Activated T-cell treated with anti-CD3 and anti-CD28 coated beads, Interleukin-2, amount 50 U/mL, for 4 hours (primary cell): ENCODE measurements around the gene TSPAN7. TPM values are rescaled to one million over a fixed set of nuclear protein-coding genes. Genes with fewer than 3 reads are reported as not detected.
A peak's percentile ranks its signal among the peaks of the same experiment; 100 is the strongest.

Source experiments
- ATAC-seq, 2 donors: fragments of 200-7000 bp; cut with Tn5 transposase; one replicate each; pipeline ENCODE4 v1.10.0; 2021
- DNase-seq: peaks from one replicate; pipeline ENCODE4 v3.0.0-alpha.2; 2020
- H3K27me3 Mint-ChIP-seq: one replicate; pipeline ENCODE4 v1.8.0; 2021; ENCODE audit warnings: low read depth, mixed read lengths
- H3K36me3 Mint-ChIP-seq: one replicate; pipeline ENCODE4 v1.8.0; 2022; ENCODE audit warnings: mixed read lengths; ENCODE audit not compliant: insufficient read depth
- H3K4me1 Mint-ChIP-seq: one replicate; pipeline ENCODE4 v1.8.0; 2021; ENCODE audit warnings: low read depth, mixed read lengths
- H3K4me3 Mint-ChIP-seq: one replicate; pipeline ENCODE4 v1.8.0; 2021; ENCODE audit warnings: mild to moderate bottlenecking, moderate library complexity, mixed read lengths
- H3K9me3 Mint-ChIP-seq: one replicate; pipeline ENCODE4 v1.8.0; 2021; ENCODE audit warnings: mixed read lengths
- total RNA-seq, 3 donors: library from RNA; stranded (reverse); gene quantifications; one replicate each; pipeline ENCODE4 v1.2.1, GENCODE V29; 2021

Gene TSPAN7
- under 1 TPM in 2 of 3 donors, not detected in 1; 0.18 to 0.29 TPM for total RNA-seq

DNA sequence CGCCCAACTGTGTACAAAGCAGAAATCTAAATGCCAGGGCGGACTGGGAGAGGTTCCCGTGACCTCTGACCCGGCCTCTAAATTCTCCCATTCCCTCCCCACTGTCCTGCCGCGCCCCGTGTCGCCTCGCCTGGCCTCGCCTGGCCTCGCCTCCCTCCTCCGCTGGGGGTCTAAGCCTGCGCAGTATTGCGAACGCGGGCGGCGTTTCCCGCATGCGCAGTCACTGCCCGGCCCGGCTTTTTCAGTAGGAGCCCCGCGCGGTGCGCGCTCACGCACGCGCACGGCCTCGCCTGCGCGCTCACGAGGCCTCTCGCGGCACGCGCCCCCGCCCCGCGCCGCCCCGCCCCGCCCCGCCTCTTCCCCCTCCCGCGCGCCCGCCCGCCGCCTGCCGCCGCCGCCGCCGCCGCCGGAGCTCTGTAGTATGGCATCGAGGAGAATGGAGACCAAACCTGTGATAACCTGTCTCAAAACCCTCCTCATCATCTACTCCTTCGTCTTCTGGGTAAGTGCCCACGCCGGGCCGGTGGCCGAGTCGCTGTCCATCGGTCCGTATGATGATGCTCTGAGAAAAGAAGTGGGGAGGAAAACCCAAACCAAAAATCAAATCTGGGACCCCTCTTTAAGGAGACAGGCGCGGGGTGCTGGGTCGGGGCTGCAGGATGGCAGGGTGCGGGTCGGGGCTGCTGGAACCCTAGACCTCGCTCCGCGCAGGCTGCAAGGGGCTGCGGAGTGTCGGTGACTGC, at the start of gene TSPAN7:
TSS of gene TSPAN7 (plus strand) at position 417 of the 743 bp plus-strand sequence. CDS start at position 422, 5 bp downstream.
- DNase-seq (peak; percentile 74), ATAC-seq (peak; percentile 90 to 94)
- H3K4me1 Mint-ChIP-seq: peaks cover 2% of the 10 kb centered on the region
- no peaks in the 10 kb centered on the region for H3K9me3 Mint-ChIP-seq
- H3K4me3 Mint-ChIP-seq: peak within 1 kb of the TSS; percentile 83
- H3K27me3 Mint-ChIP-seq: no peaks in the 10 kb centered on the region
- H3K36me3 Mint-ChIP-seq: no peaks in the 10 kb centered on the region

- Mint-ChIP-seq H3K27me3 (no peaks in the 10 kb centered on the region), H3K4me3 (no peak overlapping the region), H3K4me1 (no peaks in the 10 kb centered on the region), H3K9me3 (peaks cover 4% of the 10 kb centered on the region), H3K36me3 (no peaks in the 10 kb centered on the region)
- no peak for ATAC-seq
- DNase-seq: no peak
These were observed 48.1 kb upstream of the TSPAN7 start for GRCh38 chrX:38513112-38513742.

DNA sequence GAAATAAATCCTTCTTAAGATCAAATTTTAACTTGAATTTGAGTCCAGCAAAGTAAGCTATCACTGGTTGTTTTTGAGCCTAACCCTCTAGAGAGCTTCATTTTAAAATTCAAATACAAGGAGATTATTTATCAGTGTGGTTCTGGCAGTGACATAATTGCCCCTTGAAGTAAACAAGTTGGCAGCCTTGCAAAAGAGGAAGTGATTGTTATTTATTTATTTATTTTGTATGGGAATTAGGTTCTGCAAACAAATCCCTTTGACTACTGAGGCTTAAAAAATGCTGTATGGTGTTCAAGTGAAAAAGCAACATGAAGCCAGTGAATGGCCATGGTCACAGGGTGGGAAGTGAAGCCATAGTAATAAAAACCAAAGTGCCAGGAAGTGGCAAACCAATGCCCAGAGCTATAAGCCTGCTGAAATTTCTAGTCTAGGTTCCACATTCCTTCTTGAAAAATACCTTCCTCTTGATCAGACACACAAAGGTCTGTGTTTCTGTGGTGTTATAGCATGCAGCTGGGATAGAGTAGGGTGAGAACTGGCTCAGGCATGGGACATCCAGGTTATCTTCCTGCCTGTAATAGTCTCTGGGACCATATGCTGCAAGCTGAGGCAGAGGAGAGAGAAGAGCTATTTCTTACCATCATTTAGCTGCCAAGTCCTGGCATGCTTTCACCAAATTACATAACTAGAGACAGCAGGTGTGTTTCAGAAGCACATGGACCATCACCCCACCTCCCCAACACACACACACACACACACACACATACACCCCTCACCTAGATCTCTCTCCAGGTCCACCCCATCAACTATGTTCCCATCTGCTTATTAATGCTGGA, 47.1 kb upstream of the TSPAN7 start:
- no peaks in the 10 kb centered on the region for H3K4me1 Mint-ChIP-seq
- DNase-seq: no peak
- H3K27me3 Mint-ChIP-seq: no peaks in the 10 kb centered on the region
- ATAC-seq: no peak
- no peaks in the 10 kb centered on the region for H3K36me3 Mint-ChIP-seq
- peaks cover 4% of the 10 kb centered on the region for H3K9me3 Mint-ChIP-seq
- no peak overlapping the region for H3K4me3 Mint-ChIP-seq

GRCh38 chrX:38515291-38515690, 46.1 kb upstream of the TSPAN7 start:
- Mint-ChIP-seq H3K27me3 (no peaks in the 10 kb centered on the region), H3K4me1 (no peaks in the 10 kb centered on the region), H3K36me3 (no peaks in the 10 kb centered on the region), H3K4me3 (no peak overlapping the region), H3K9me3 (no peaks in the 10 kb centered on the region)
- no peak for ATAC-seq
- DNase-seq: no peak

- no peaks in the 10 kb centered on the region for H3K27me3 Mint-ChIP-seq
- ATAC-seq: no peak
- H3K4me3 Mint-ChIP-seq: no peak overlapping the region
- no peaks in the 10 kb centered on the region for H3K4me1 Mint-ChIP-seq
- DNase-seq: no peak
- no peaks in the 10 kb centered on the region for H3K9me3 Mint-ChIP-seq
- H3K36me3 Mint-ChIP-seq: no peaks in the 10 kb centered on the region
These were observed 45.1 kb upstream of the TSPAN7 start for GRCh38 chrX:38516196-38516774.

DNA sequence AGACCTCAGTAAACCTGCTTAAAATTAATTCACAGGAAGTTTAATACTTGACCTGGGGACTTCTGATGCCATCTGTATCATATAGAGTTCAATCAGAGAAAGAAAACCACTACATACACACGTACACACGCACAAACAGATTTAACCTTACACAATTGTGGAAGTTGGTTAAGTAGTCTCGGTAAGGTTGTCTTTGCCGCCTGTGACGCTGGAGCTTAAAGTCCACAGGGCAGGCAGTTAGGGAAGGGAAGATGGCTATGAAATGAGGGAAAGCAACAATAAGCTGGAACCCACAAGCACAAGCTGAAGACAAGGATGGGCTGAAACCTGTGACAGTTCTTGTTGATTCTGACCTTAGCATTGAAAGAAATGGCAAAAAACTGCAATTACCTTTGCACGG, 41.7 kb upstream of the TSPAN7 start:
- no peaks in the 10 kb centered on the region for H3K27me3 Mint-ChIP-seq
- no peaks in the 10 kb centered on the region for H3K4me1 Mint-ChIP-seq
- no peaks in the 10 kb centered on the region for H3K36me3 Mint-ChIP-seq
- no peak for DNase-seq
- no peaks in the 10 kb centered on the region for H3K9me3 Mint-ChIP-seq
- ATAC-seq: no peak
- no peak overlapping the region for H3K4me3 Mint-ChIP-seq

- no peak for ATAC-seq
- Mint-ChIP-seq H3K27me3 (no peaks in the 10 kb centered on the region), H3K4me1 (no peaks in the 10 kb centered on the region), H3K9me3 (no peaks in the 10 kb centered on the region), H3K4me3 (no peak overlapping the region), H3K36me3 (no peaks in the 10 kb centered on the region)
- no peak for DNase-seq
These were observed 23.2 kb upstream of the TSPAN7 start for GRCh38 chrX:38538134-38538533.

DNA sequence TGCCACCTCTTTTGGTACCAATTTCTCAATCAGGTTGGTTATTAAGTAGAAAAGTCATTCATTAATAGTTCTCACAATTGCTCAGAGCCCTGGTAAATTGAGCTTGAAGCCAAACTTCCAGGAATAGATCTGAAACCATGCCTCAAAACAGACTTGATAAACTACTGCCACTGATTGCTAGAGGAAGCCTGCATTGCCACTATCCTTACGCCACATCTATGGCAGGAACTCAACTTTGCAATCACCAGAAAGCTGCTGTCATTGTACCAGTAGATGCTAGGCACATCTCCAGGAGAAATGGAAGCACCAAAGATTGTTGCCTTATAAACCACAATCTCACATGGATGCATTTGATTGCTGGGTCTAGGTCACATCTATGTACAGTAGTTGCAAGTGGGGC, 21.6 kb upstream of the TSPAN7 start:
- Mint-ChIP-seq H3K36me3 (no peaks in the 10 kb centered on the region), H3K27me3 (no peaks in the 10 kb centered on the region), H3K4me3 (no peak overlapping the region), H3K4me1 (no peaks in the 10 kb centered on the region), H3K9me3 (no peaks in the 10 kb centered on the region)
- ATAC-seq: no peak
- DNase-seq: no peak

DNA sequence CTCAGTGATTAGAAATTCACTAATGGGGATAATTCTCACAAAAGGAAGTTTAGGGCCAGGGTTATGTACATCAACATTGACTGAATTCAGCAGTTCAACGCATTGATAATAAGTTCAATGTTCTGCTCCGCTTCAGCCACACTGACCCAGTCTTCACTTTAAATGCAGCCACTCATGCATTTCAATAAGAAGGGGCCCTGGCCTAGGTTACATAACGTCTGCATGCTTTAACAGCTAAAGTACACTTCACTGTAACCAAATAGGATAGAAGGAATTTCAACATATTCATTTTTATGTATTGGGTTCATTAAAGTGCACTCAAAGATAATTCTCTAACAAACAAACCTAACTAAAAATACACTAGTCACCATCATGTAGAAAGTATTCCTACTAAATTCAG, 12.8 kb upstream of the TSPAN7 start:
- Mint-ChIP-seq H3K36me3 (no peaks in the 10 kb centered on the region), H3K4me3 (no peak overlapping the region), H3K4me1 (no peaks in the 10 kb centered on the region), H3K9me3 (no peaks in the 10 kb centered on the region), H3K27me3 (no peaks in the 10 kb centered on the region)
- ATAC-seq: no peak
- DNase-seq: no peak

GRCh38 chrX:38552721-38553120, 8.6 kb upstream of the TSPAN7 start:
- Mint-ChIP-seq H3K27me3 (no peaks in the 10 kb centered on the region), H3K4me1 (no peaks in the 10 kb centered on the region), H3K4me3 (no peak overlapping the region), H3K36me3 (no peaks in the 10 kb centered on the region), H3K9me3 (no peaks in the 10 kb centered on the region)
- DNase-seq (no peak), ATAC-seq (no peak)

- DNase-seq: no peak
- H3K4me3 Mint-ChIP-seq: no peak overlapping the region
- no peaks in the 10 kb centered on the region for H3K36me3 Mint-ChIP-seq
- peaks cover 2% of the 10 kb centered on the region for H3K4me1 Mint-ChIP-seq
- ATAC-seq: no peak
- no peaks in the 10 kb centered on the region for H3K9me3 Mint-ChIP-seq
- H3K27me3 Mint-ChIP-seq: no peaks in the 10 kb centered on the region
These were observed 2.7 kb upstream of the TSPAN7 start for GRCh38 chrX:38558686-38559085.

DNA sequence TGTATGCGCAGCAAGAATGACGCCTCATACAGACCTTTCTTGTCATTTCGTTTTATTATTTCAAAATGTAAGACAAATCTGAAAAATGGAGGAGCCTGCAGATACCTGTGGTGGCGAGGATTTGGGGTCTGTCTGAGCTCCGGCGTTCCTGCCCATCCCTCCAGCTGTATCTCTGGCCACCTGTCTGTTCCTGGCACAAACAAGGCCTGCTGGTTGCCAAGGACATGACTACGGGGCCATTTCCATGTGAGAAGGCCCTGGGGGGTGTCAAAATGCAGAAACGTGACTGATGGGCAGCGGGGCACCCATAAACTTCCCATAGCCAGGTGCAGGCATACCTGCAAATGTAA, 591 bp upstream of the TSPAN7 start:
- H3K27me3 Mint-ChIP-seq: no peaks in the 10 kb centered on the region
- peaks cover 2% of the 10 kb centered on the region for H3K4me1 Mint-ChIP-seq

DNA sequence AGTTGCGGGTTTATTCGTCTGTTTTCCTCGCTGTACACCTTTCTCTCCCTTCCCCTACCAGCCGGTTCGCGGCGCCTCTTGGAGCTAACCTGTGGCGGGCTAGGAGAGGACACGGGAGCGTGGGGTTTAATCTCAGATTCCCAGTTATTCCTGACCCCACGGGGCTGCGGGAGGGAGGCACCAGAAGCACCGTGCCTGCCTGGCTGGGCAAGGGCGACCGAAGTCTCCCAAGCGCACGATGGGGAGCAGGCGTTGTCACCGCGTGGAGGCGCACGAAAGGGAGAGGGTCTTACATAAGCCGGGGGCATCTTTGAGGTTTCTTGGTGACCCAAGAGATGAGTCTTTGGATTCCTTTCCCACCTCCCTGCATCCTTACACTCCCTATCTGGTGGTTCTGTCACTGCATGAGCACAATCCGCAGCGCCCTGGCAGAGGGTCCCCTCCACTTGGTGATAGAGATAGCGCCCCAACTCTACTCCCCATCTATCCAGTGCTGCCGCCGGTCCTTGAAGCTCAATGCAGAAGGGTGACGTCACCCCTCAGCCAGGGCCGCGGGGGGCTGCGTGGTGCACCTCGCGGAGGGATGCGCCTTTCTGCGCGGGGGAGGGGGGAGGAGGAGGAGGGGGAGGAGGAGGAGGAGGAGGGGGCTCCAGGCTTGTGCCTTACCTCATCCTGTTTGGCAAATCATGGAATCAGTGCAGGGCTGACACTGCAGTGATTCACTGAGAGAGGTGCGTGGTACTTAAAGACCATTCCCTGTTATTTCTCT, 793 bp downstream of the TSPAN7 start:
- H3K9me3 Mint-ChIP-seq: no peaks in the 10 kb centered on the region
- peak overlapping the region; percentile 83 for H3K4me3 Mint-ChIP-seq
- no peaks in the 10 kb centered on the region for H3K36me3 Mint-ChIP-seq
- H3K27me3 Mint-ChIP-seq: no peaks in the 10 kb centered on the region
- ATAC-seq: no peak
- peaks cover 2% of the 10 kb centered on the region for H3K4me1 Mint-ChIP-seq
- DNase-seq: peak; percentile 9

More for the DNA sequence above, 591 bp upstream of the TSPAN7 start:
- ATAC-seq (no peak), DNase-seq (no peak)
- H3K9me3 Mint-ChIP-seq: no peaks in the 10 kb centered on the region
- H3K4me3 Mint-ChIP-seq: peak overlapping the region; percentile 53
- no peaks in the 10 kb centered on the region for H3K36me3 Mint-ChIP-seq

GRCh38 chrX:38563030-38563429, 1.7 kb downstream of the TSPAN7 start:
- Mint-ChIP-seq H3K9me3 (no peaks in the 10 kb centered on the region), H3K4me3 (no peak overlapping the region), H3K27me3 (no peaks in the 10 kb centered on the region), H3K36me3 (no peaks in the 10 kb centered on the region), H3K4me1 (peaks cover 2% of the 10 kb centered on the region)
- DNase-seq (no peak), ATAC-seq (no peak)
